HFFc6 (cell line): Measurements from ENCODE around the gene C16orf90. TPM values are rescaled to one million over a fixed set of nuclear protein-coding genes. Genes with fewer than 3 reads are reported as not detected.
"Not testable (repeated sequence)": the region's sequence is repeated elsewhere in the genome, so short reads cannot be mapped to it uniquely, and the experiment has no call there.

Source experiments
- DNase-seq: peaks from one replicate; pipeline ENCODE4 v3.0.0-alpha.2; 2018
- H3K27ac Mint-ChIP-seq: 2 replicates; pipeline ENCODE4 v1.8.0; 2020; ENCODE audit warnings: mild to moderate bottlenecking, mixed read lengths
- H3K27me3 Mint-ChIP-seq: 2 replicates; pipeline ENCODE4 v1.8.0; 2021; ENCODE audit warnings: mild to moderate bottlenecking, moderate library complexity, mixed read lengths; ENCODE audit not compliant: insufficient read depth
- H3K36me3 Mint-ChIP-seq: 2 replicates; pipeline ENCODE4 v1.8.0; 2021; ENCODE audit warnings: low read depth, mixed read lengths
- H3K4me1 Mint-ChIP-seq: 2 replicates; pipeline ENCODE4 v1.8.0; 2020; ENCODE audit warnings: low read depth, mixed read lengths
- H3K4me3 Mint-ChIP-seq: 2 replicates; pipeline ENCODE4 v1.8.0; 2020; ENCODE audit warnings: mild to moderate bottlenecking, moderate library complexity, mixed read lengths
- H3K9me3 Mint-ChIP-seq: 2 replicates; pipeline ENCODE4 v1.8.0; 2020; ENCODE audit warnings: mild to moderate bottlenecking, mixed read lengths
- total RNA-seq, 6 experiments: library from RNA; stranded (reverse); fragmentation: NEBNext Ultra II Directional; extraction: Animal tissue kit (Norgen Biotek cat#: 25700); gene quantifications; 2 replicates in 1 of 6; 3 replicates in 5 of 6; pipeline ENCODE4 v1.2.3, GENCODE V29; 2021
- TF ChIP-seq, protein P1 (sequence below): fragments of 200-600 bp; sonication (generic); IDR thresholded peaks from 2 replicates; pipeline ENCODE4 v1.5.0; 2021; ENCODE audit warnings: antibody characterized with exemption, mild to moderate bottlenecking

C16orf90 gene
- total RNA-seq, 6 experiments from 2014 or later, result not detected

DNA sequence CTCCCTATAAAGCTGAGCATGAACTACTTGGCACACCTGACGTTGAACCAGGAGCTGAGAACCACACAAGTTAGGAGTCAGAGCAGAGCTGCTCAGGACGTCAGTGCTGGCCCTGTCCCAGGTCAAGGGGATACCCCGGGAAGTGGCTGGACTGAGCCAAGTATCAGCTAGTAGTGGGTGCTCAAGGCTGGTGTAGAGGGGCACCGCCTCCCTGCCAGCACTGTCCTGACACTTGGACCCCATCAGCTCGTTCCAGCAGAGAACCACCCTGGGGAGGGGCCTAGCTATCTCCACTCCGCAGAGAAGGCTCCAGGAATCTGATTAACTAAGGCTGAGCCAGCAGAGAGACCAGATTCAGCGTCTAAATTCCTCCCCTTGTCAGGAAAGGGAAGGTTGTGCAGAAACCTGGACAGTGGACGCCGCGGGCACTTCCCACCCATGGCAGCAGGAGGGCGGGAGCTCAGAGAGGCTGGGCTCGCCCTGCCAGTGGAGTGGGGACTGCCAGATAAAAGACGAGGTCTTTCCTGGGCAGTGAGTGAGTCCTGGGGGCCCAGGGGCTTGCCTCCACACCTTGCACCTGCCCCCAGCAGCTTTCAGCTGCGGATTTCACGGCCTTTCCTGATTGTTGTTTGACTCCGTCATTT lies 21.0 kb downstream of the C16orf90 start:
- DNase-seq, result no peak
- Mint-ChIP-seq H3K36me3 (peaks cover 14% of the 10 kb centered on the region), H3K27me3 (peaks cover 2% of the 10 kb centered on the region; the same call in 1 of the 2 replicates), H3K4me1 (peaks cover 10% of the 10 kb centered on the region), H3K27ac (no peak overlapping the region), H3K4me3 (no peak overlapping the region), H3K9me3 (no peaks in the 10 kb centered on the region)
- TF ChIP-seq, protein P1, sequence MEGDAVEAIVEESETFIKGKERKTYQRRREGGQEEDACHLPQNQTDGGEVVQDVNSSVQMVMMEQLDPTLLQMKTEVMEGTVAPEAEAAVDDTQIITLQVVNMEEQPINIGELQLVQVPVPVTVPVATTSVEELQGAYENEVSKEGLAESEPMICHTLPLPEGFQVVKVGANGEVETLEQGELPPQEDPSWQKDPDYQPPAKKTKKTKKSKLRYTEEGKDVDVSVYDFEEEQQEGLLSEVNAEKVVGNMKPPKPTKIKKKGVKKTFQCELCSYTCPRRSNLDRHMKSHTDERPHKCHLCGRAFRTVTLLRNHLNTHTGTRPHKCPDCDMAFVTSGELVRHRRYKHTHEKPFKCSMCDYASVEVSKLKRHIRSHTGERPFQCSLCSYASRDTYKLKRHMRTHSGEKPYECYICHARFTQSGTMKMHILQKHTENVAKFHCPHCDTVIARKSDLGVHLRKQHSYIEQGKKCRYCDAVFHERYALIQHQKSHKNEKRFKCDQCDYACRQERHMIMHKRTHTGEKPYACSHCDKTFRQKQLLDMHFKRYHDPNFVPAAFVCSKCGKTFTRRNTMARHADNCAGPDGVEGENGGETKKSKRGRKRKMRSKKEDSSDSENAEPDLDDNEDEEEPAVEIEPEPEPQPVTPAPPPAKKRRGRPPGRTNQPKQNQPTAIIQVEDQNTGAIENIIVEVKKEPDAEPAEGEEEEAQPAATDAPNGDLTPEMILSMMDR, result no peak

DNA sequence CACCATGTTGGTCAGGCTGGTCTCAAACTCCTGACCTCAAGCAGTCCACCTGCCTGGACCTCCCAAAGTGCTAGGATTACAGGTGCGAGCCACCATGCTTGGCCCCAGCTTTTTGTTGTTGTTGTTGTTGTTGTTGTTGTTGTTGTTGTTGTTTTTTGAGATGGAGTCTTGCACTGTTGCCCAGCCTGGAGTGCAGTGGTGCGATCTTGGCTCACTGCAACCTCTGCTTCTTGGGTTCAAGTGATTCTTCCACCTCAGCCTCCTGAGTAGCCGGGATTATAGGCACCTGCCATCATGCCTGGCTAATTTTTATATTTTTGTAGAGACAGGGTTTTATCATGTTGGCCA lies 21.7 kb downstream of the C16orf90 start:
- not testable (repeated sequence) for H3K27ac Mint-ChIP-seq, H3K27me3 Mint-ChIP-seq, DNase-seq, H3K4me1 Mint-ChIP-seq, H3K4me3 Mint-ChIP-seq, H3K9me3 Mint-ChIP-seq
- H3K36me3 Mint-ChIP-seq, result peaks cover 11% of the 10 kb centered on the region

DNA sequence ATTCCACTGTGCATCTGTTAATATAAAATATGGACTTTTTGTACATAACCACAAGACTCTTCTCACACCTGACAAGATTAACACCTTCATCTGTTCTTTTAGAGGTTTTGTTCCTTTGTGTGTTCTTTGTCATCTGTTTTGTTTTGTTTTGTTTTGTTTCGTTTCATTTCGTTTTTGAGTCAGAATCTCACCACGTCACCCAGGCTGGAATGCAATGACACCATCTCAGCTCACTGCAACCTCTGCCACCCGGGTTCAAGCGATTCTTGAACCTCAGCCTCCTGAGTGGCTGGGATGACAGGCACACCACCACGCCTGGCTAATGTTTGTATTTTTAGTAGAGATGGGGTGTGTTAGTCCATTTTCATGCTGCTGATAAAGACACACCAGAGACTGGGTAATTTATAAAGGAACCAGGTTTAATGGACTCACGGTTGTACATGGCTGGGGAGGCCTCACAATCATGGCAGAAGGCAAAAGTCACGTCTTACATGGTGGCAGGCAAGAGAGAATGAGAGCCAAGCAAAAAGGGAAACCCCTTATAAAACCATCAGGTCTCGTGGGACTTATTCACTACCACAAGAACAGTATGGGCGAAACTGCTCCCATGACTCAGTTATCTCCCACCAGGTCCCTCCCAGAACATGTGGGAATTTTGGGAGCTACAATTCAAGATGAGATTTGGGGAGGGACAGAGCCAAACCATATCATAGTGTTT lies 22.3 kb downstream of the C16orf90 start:
- peaks cover 11% of the 10 kb centered on the region for H3K36me3 Mint-ChIP-seq
- peaks cover 15% of the 10 kb centered on the region for H3K4me1 Mint-ChIP-seq
- H3K4me3 Mint-ChIP-seq, result peak overlapping the region; percentile 35; the same call in 1 of the 2 replicates
- peak; percentile 39 for DNase-seq
- no peaks in the 10 kb centered on the region for H3K9me3 Mint-ChIP-seq
- TF ChIP-seq, protein P1, result no peak
- peak overlapping the region; percentile 65 for H3K27ac Mint-ChIP-seq
- H3K27me3 Mint-ChIP-seq, result peaks cover 2% of the 10 kb centered on the region; the same call in 1 of the 2 replicates

DNA sequence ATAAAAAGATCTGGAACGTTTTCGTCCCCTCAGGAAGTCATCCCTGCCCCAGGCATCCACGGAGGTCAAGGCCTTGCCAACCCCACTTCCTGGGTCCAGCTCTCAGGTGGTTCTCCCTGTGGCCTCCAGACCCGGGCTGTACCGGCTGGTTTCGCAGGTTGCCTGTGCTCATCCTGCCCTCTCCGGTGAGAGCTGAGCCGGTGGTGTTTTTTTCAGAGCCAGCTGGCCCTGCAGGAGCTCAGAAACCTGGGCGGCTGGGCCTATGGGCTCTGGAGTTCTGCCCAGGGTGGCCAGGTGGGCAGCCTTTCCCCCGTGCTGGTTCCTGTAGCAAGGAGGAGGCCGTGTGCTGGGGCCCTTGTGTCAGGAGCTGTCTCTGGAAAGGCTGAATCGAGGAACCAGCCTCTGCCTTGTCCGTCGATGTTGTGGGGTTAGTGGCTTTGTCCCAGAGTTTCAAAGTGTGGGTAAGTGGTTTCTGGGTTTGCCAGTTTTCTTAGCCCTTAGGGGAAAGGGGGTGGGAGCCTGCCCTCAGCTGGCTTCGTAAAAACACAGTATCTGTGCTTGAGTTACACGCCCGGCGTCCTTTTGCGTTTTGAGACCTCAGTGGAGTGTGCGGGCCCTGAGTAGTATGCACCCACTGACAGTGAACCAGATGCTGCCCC lies 23.6 kb downstream of the C16orf90 start:
- DNase-seq, result no peak
- Mint-ChIP-seq H3K27ac (no peak overlapping the region), H3K4me1 (peaks cover 28% of the 10 kb centered on the region), H3K27me3 (peaks cover 2% of the 10 kb centered on the region), H3K36me3 (peaks cover 22% of the 10 kb centered on the region), H3K4me3 (no peak overlapping the region), H3K9me3 (no peaks in the 10 kb centered on the region)
- TF ChIP-seq, protein P1, result no peak

DNA sequence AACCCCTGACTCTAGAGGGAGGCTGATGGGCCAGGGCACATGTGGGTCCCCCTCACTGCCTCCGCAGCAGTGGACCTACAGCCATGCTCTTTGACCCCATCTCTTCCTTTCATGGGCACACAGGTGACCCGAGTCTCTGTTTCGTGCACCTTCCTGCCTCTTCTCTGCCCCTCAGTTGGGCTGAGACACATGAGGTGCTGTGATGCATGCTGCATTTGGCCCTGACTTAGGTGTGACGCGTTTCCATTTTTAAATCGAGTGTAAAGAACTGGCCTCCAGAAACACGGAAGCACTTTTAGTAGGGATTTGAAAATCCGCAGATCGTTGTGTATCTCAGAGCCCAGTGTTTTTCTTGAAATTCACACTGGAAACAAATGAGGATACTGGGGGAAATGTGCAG lies 24.6 kb downstream of the C16orf90 start:
- Mint-ChIP-seq H3K4me1 (peaks cover 33% of the 10 kb centered on the region), H3K27ac (no peak overlapping the region), H3K4me3 (no peak overlapping the region), H3K27me3 (peaks cover 4% of the 10 kb centered on the region), H3K9me3 (no peaks in the 10 kb centered on the region), H3K36me3 (peaks cover 27% of the 10 kb centered on the region)
- TF ChIP-seq, protein P1, result no peak
- DNase-seq, result no peak

DNA sequence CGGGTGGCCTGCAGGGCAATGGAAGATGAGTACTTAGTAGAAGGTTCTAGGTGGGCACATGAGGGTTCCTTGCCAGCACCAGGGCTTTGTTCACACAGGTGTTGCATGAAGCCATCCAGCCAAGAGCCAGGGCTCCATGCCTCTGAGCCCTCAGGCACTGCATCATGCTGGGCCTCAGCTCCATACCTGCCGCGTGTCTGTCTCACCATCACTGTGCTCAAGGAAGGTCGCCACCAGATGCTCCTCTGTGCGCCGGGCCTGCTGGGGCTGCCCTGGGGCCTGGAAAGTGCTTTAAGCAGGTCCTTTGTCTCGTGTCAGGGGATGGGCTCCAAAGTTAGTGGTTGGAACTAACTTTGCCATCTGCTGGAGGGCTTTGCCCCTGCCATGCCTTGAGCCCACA lies 25.6 kb downstream of the C16orf90 start:
- no peak overlapping the region for H3K27ac Mint-ChIP-seq
- TF ChIP-seq, protein P1, result no peak
- DNase-seq, result no peak
- H3K36me3 Mint-ChIP-seq, result peaks cover 27% of the 10 kb centered on the region
- H3K4me3 Mint-ChIP-seq, result no peak overlapping the region
- H3K27me3 Mint-ChIP-seq, result peaks cover 4% of the 10 kb centered on the region
- peaks cover 33% of the 10 kb centered on the region for H3K4me1 Mint-ChIP-seq
- no peaks in the 10 kb centered on the region for H3K9me3 Mint-ChIP-seq
